GM12878 (cell line): ENCODE data around the gene ISM1.

Experiments
- EED ChIP-seq: sonication (generic); IDR thresholded peaks from 2 replicates; pipeline ENCODE4 v1.6.1; 2016; ENCODE audit warnings: antibody characterized with exemption, low read depth
- EP300 ChIP-seq, 2 experiments: fragments of 150-350 bp in 1 of 2; IDR thresholded peaks; 2 replicates each; pipeline ENCODE4 v1.6.1; 2011 to 2012; ENCODE audit warnings: low read depth in 2 of 2, low read length in 2 of 2, borderline replicate concordance in 1 of 2, improper control_type of control experiment in 1 of 2, inconsistent platforms in 1 of 2; ENCODE audit not compliant: control insufficient read depth in 1 of 2
- HDAC2 ChIP-seq: fragments of 200-600 bp; sonication (generic); IDR thresholded peaks from 2 replicates; pipeline ENCODE4 v1.6.1; 2017
- MYC ChIP-seq: IDR thresholded peaks from 2 replicates; pipeline ENCODE4 v1.6.1; 2011; ENCODE audit warnings: mild to moderate bottlenecking, low read length, moderate library complexity, inconsistent platforms; ENCODE audit not compliant: insufficient read depth, insufficient replicate concordance, insufficient read length, severe bottlenecking
- RCOR1 ChIP-seq: conservative IDR thresholded peaks from 2 replicates; pipeline ENCODE4 v1.6.1; 2012; ENCODE audit warnings: low read depth, low read length, improper control_type of control experiment
- ZNF274 ChIP-seq: IDR thresholded peaks from one replicate; pipeline ENCODE4 v1.8.0; 2011; ENCODE audit not compliant: insufficient read length, insufficient read depth
- TF ChIP-seq, protein P1 (sequence below): IDR thresholded peaks from 2 replicates; pipeline ENCODE4 v1.6.1; 2012; ENCODE audit warnings: improper control_type of control experiment, low read depth, low read length; ENCODE audit not compliant: insufficient replicate concordance

DNA sequence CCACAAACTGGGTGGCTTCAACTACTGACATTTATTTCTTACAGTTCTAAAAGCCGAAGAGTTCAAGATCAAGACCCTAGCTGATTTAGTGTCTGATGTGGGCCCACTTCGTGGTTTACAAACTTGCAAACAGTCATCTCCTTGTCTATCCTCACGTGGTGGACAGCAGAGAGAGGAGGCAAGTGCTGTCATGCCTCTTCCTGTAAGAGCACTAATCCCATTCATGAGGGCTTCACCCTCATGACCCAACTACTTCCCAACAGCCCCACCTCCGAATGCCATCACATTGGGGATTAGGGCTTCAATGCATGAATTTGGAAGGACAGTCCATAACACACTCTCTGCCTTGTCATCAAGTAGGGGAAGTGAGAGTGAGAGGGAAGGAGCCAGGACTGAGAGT lies 15.6 kb upstream of the ISM1 start:
- TF ChIP-seq, protein P1, sequence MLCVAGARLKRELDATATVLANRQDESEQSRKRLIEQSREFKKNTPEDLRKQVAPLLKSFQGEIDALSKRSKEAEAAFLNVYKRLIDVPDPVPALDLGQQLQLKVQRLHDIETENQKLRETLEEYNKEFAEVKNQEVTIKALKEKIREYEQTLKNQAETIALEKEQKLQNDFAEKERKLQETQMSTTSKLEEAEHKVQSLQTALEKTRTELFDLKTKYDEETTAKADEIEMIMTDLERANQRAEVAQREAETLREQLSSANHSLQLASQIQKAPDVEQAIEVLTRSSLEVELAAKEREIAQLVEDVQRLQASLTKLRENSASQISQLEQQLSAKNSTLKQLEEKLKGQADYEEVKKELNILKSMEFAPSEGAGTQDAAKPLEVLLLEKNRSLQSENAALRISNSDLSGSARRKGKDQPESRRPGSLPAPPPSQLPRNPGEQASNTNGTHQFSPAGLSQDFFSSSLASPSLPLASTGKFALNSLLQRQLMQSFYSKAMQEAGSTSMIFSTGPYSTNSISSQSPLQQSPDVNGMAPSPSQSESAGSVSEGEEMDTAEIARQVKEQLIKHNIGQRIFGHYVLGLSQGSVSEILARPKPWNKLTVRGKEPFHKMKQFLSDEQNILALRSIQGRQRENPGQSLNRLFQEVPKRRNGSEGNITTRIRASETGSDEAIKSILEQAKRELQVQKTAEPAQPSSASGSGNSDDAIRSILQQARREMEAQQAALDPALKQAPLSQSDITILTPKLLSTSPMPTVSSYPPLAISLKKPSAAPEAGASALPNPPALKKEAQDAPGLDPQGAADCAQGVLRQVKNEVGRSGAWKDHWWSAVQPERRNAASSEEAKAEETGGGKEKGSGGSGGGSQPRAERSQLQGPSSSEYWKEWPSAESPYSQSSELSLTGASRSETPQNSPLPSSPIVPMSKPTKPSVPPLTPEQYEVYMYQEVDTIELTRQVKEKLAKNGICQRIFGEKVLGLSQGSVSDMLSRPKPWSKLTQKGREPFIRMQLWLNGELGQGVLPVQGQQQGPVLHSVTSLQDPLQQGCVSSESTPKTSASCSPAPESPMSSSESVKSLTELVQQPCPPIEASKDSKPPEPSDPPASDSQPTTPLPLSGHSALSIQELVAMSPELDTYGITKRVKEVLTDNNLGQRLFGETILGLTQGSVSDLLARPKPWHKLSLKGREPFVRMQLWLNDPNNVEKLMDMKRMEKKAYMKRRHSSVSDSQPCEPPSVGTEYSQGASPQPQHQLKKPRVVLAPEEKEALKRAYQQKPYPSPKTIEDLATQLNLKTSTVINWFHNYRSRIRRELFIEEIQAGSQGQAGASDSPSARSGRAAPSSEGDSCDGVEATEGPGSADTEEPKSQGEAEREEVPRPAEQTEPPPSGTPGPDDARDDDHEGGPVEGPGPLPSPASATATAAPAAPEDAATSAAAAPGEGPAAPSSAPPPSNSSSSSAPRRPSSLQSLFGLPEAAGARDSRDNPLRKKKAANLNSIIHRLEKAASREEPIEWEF: no peak
- TF ChIP-seq EP300 (IDR thresholded peaks at IDR 0.05; ENCODE audit: borderline replicate concordance in 1 of 2, control insufficient read depth in 1 of 2, low read depth in 2 of 2, low read length in 2 of 2) (no peak), ZNF274 (no peak), EED (no peak), RCOR1 (no peak), MYC (no peak), HDAC2 (no peak)
